ENCODE data around the gene VARS2. TPM values are rescaled to one million over a fixed set of nuclear protein-coding genes. Genes with fewer than 3 reads are reported as not detected.
"Not testable (repeated sequence)": the region's sequence is repeated elsewhere in the genome, so short reads cannot be mapped to it uniquely, and the experiment has no call there.

VARS2 gene
- total RNA-seq, 2 experiments from 2014 or later, result 46.6 to 54.1 TPM

DNA sequence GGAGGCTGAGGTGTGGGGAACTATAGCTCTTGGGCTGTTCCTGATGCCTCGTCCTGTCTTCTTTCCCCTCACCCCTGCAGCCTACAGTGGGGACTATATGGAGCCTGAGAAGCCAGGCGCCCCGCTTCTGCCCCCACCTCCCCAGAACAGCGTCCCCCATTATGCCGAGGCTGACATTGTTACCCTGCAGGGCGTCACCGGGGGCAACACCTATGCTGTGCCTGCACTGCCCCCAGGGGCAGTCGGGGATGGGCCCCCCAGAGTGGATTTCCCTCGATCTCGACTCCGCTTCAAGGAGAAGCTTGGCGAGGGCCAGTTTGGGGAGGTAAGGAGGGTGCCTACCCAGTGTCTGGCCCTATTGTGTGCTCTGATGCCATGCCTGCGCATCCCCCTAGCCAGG lies 17.5 kb upstream of the VARS2 start:
- H3K27me3 Mint-ChIP-seq, result no peaks in the 10 kb centered on the region
- H3K27ac Mint-ChIP-seq, result no peak overlapping the region
- CTCF ChIA-PET, result interaction anchor here (1.4 to 3.9 kb wide), 2 partner anchors 18 to 68 kb away, joined by 3 to 14 read pairs; partner anchors contain the start of gene VARS2
- no peaks in the 10 kb centered on the region for H3K9me3 Mint-ChIP-seq (ENCODE audit: low read depth)
- DNase-seq, result no peak
- no peaks in the 10 kb centered on the region for H3K4me1 Mint-ChIP-seq
- H3K36me3 Mint-ChIP-seq, result no peaks in the 10 kb centered on the region
- no peak for ATAC-seq
- no peak overlapping the region for H3K4me3 Mint-ChIP-seq

DNA sequence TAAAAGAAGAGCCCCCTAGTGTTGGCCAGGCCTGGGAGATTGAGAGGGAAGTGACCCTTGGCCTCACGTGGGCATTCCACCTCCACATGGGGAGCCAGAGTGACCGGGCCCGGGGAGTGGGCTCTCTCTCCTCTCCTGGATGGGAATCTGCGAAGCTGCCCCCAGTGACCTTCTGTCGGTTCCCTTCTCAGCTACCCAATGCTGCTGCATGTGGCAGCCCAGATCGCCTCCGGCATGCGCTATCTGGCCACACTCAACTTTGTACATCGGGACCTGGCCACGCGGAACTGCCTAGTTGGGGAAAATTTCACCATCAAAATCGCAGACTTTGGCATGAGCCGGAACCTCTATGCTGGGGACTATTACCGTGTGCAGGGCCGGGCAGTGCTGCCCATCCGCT lies 16.2 kb upstream of the VARS2 start:
- DNase-seq (no peak), ATAC-seq (no peak)
- Mint-ChIP-seq H3K9me3 (ENCODE audit: low read depth) (no peaks in the 10 kb centered on the region), H3K27me3 (no peaks in the 10 kb centered on the region), H3K4me1 (peaks cover 8% of the 10 kb centered on the region), H3K27ac (no peak overlapping the region), H3K4me3 (no peak overlapping the region), H3K36me3 (no peaks in the 10 kb centered on the region)
- CTCF ChIA-PET, result interaction anchor here (3.9 kb wide), 1 partner anchor 16 kb away, joined by 14 read pairs; the partner anchor contains the start of gene VARS2

DNA sequence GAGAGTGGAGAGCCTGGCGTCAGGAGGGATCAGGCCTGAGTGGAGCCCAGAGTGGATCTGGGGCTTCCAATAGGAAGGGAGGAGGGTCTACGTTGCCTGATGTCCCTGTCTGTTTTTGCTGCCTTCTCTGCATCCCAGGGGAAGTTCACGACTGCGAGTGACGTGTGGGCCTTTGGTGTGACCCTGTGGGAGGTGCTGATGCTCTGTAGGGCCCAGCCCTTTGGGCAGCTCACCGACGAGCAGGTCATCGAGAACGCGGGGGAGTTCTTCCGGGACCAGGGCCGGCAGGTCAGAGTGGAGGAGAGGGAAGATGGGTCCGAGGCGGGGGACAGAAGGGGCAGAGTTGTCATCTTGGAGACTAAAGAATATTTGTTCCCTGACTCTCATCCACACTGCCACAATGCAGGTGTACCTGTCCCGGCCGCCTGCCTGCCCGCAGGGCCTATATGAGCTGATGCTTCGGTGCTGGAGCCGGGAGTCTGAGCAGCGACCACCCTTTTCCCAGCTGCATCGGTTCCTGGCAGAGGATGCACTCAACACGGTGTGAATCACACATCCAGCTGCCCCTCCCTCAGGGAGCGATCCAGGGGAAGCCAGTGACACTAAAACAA lies 15.2 kb upstream of the VARS2 start:
- no peaks in the 10 kb centered on the region for H3K27me3 Mint-ChIP-seq
- peaks cover 9% of the 10 kb centered on the region for H3K4me1 Mint-ChIP-seq
- no peak for ATAC-seq
- H3K36me3 Mint-ChIP-seq, result no peaks in the 10 kb centered on the region
- no peak overlapping the region for H3K27ac Mint-ChIP-seq
- H3K9me3 Mint-ChIP-seq (ENCODE audit: low read depth), result no peaks in the 10 kb centered on the region
- DNase-seq, result no peak
- H3K4me3 Mint-ChIP-seq, result no peak overlapping the region
- CTCF ChIA-PET, result interaction anchor here (1.4 to 3.9 kb wide), 2 partner anchors 10 to 15 kb away, joined by 4 to 14 read pairs; partner anchors contain the start of gene VARS2

DNA sequence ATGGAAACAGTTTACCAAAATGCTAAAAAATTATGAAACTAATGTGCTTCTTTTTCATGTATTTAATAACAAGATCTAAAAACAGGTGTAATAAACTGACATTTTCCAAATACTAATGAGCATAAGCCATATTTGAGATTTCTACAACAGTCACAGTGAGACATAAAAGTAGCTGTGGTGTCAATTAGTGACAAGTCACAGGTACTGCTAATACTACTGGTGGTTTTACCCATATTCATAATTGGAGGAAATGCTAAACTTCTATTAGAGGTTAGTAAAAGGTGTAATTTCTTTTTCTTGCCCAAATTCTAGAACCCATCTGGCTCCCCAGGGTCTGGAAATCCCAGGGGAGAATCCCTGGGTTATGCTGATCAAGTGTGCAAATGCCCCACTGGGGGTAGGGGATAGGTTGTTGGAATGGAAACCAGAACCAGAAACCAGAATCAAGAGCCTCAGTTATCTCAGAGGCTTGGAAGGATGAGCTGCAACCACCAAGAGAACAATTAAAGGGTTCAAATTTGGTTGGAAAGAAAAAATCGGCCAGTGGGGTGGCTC lies 13.1 kb upstream of the VARS2 start:
- H3K27ac Mint-ChIP-seq, result no peak overlapping the region
- peaks cover 9% of the 10 kb centered on the region for H3K4me1 Mint-ChIP-seq
- no peak for ATAC-seq
- H3K27me3 Mint-ChIP-seq, result no peaks in the 10 kb centered on the region
- no peaks in the 10 kb centered on the region for H3K36me3 Mint-ChIP-seq
- H3K4me3 Mint-ChIP-seq, result no peak overlapping the region
- CTCF ChIA-PET, result interaction anchor here (0.8 to 1.4 kb wide), 2 partner anchors 14 to 178 kb away, joined by 3 to 5 read pairs; partner anchors contain the start of gene VARS2
- no peaks in the 10 kb centered on the region for H3K9me3 Mint-ChIP-seq (ENCODE audit: low read depth)
- no peak for DNase-seq

DNA sequence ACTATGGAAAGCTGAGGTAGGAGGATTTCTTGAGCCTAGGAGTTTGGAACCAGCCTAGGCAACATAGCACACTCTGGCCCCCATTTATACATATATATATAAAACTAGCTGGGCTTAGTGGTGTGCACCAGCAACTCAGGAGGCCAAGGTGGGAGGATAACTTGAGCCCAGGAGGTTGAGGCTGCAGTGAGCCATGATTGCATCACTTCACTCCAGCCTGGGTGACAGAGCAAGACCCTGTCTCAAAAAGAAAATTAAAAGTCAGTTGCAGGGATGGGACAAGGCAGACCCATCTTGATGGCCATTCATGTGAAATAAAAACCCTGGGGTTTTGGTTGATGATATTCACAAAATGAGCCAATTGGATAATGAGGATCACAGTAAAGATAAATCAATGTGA lies 12.6 kb upstream of the VARS2 start:
- peaks cover 9% of the 10 kb centered on the region for H3K4me1 Mint-ChIP-seq
- H3K4me3 Mint-ChIP-seq, result no peak overlapping the region
- H3K9me3 Mint-ChIP-seq (ENCODE audit: low read depth), result no peaks in the 10 kb centered on the region
- no peaks in the 10 kb centered on the region for H3K27me3 Mint-ChIP-seq
- ATAC-seq (no peak), DNase-seq (no peak)
- no peaks in the 10 kb centered on the region for H3K36me3 Mint-ChIP-seq
- CTCF ChIA-PET, result interaction anchor here (0.8 to 1.4 kb wide), 2 partner anchors 13 to 178 kb away, joined by 3 to 5 read pairs; partner anchors contain the start of gene VARS2
- H3K27ac Mint-ChIP-seq, result no peak overlapping the region

DNA sequence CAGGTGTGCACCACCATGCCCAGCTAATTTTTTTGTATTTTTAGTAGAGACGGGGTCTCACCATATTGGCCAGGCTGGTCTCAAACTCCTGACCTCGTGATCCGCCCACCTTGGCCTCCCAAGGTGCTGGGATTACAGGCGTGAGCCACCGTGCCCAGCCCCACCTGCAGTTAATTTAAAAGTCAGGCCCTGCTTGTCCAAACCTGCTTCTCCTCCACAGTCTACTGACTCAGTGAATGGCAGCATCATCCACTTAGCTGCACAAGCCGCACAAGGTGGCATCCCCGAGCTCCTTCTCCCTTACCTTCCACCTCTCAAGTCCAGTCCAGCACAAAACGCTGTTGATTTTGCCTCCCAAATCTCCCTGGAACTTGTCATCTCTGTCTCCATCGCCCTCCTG lies 11.8 kb upstream of the VARS2 start:
- not testable (repeated sequence) for H3K36me3 Mint-ChIP-seq; H3K9me3 Mint-ChIP-seq (ENCODE audit: low read depth); H3K4me3 Mint-ChIP-seq; DNase-seq; ATAC-seq; H3K27ac Mint-ChIP-seq; H3K27me3 Mint-ChIP-seq
- CTCF ChIA-PET, result interaction anchor here (0.7 kb wide), 1 partner anchor 185 kb away, joined by 3 read pairs; no protein-coding TSS in a partner anchor
- peaks cover 11% of the 10 kb centered on the region for H3K4me1 Mint-ChIP-seq

DNA sequence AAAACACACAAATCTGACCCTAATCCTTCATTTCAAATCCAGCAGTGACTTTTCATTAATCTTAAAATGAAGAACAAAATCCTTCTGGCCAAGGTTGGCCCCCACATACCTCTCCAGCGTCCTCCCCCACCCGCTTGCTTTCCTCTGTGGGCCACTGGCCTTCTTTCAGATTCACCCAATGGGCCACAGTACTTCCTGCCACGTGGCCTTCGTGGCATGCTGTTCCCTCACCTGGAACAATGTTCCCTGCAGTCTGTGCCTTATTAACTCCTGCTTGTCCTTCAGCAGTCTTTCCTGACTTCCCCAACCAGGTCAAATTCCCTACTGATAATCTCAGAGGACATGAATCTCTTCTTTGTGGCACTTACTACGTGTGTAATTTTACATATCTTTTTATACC lies 11.3 kb upstream of the VARS2 start:
- Mint-ChIP-seq H3K4me3 (no peak overlapping the region), H3K36me3 (no peaks in the 10 kb centered on the region), H3K4me1 (peaks cover 14% of the 10 kb centered on the region), H3K27ac (no peak overlapping the region), H3K9me3 (ENCODE audit: low read depth) (no peaks in the 10 kb centered on the region), H3K27me3 (no peaks in the 10 kb centered on the region)
- no peak for DNase-seq
- CTCF ChIA-PET, result no interaction called here
- ATAC-seq, result no peak

DNA sequence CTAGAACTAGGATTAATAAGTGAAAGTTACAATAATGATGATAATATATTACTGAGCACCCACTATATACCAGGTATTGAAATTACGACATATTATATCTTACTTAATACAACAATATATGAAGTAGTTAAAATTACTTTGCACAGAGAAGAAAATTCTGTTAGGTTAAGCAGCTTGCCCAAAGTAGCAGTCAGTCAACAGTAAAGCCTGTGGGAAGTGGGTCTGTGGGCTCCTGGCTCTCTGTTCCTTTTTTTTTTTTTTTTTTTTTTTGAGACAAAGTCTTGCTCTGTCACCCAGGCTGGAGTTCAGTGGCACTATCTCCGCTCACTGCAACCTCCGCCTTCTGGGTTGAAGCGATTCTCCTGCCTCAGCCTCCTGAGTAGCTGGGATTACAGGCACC lies 10.8 kb upstream of the VARS2 start:
- Mint-ChIP-seq H3K4me3 (no peak overlapping the region), H3K9me3 (ENCODE audit: low read depth) (no peaks in the 10 kb centered on the region), H3K27me3 (no peaks in the 10 kb centered on the region), H3K4me1 (peaks cover 17% of the 10 kb centered on the region), H3K27ac (no peak overlapping the region), H3K36me3 (no peaks in the 10 kb centered on the region)
- DNase-seq (no peak), ATAC-seq (no peak)
- CTCF ChIA-PET, result interaction anchor here (0.7 to 2.7 kb wide), 2 partner anchors 10 to 151 kb away, joined by 3 to 10 read pairs; partner anchors contain the start of gene VARS2

DNA sequence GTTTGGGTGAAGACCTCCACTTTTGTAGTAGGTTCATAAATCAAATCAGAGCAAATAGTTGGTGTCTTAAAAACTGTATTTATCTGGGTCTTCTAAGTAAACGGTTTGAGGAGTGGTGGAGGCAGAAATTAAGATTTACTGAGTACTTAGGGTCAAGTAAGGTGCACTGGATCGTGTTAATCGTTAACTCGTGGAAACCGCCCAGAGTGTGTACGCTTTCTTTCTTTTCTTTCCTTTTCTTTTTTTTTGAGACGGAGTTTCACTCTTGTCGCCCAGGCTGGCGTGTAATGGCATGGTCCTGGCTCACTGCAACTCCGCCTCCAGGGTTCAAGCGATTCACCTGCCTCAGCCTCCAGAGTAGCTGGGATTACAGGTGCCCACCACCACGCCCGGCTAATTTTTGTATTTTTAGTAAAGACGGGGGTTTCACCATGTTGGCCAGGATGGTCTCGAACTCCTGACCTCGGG lies 6.7 kb upstream of the VARS2 start:
- CTCF ChIA-PET, result interaction anchor here (1.0 to 4.8 kb wide), 9 partner anchors 8 to 281 kb away, joined by 3 to 17 read pairs (median 4); partner anchors contain the start of gene ATAT1
- peak overlapping the region; percentile 59 for H3K27ac Mint-ChIP-seq
- peaks cover 25% of the 10 kb centered on the region for H3K4me1 Mint-ChIP-seq
- not testable (repeated sequence) for DNase-seq; H3K36me3 Mint-ChIP-seq; ATAC-seq; H3K9me3 Mint-ChIP-seq (ENCODE audit: low read depth); H3K27me3 Mint-ChIP-seq
- peak overlapping the region; percentile 97 for H3K4me3 Mint-ChIP-seq

DNA sequence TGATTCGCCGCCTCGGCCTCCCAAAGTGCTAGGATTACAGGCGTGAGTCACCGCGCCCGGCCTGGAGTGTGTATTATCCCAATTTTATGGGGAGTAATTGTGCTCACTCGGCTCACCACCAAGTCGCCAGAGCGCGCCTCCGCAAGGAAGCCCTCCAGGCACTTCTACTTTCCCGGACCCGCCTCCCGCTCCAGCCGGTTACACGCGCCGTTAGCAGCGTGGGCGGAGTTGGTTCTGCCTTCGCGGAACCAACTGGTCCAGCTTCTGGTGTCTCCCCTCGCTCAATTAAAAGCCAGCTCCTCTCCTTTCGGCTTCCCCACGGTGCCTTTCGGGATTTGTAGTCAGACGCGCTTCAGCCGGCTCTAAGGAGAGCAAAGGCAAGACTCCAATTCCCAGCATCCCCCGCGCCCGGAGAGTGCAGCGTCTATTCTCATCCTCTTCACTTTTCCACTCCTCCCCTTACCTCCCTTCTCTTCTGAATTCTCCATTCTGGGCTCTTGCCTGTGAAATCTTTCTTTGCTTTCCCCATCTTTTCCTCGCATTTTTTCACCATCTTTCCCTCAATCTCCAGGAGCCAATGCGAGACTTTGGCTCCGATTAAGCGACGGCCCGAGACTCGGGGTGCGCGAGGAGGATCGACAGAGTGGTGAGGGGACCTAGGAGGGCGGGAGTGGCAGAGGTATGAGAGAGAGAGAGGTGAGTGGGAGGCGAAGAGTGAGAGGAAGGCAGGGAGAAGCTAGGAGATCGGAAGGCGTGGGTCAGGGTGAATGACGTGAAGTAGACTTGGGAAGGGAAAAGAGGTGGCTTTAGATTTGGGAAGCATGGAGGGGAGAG lies 6.1 kb upstream of the VARS2 start, which contains the start of gene GTF2H4:
Gene GTF2H4, plus strand, starts transcription at position 450 of the 834 bp plus-strand sequence.
- H3K27ac Mint-ChIP-seq, result peak within 1 kb of the TSS; percentile 78
- CTCF ChIA-PET, result interaction anchor here (1.0 to 4.8 kb wide), 7 partner anchors 8 to 281 kb away, joined by 3 to 17 read pairs (median 5); partner anchors contain the start of gene ATAT1
- peaks cover 19% of the 10 kb centered on the region for H3K4me1 Mint-ChIP-seq
- DNase-seq, result peak; percentile 98
- ATAC-seq, result peak; percentile 98
- no peaks in the 10 kb centered on the region for H3K27me3 Mint-ChIP-seq
- H3K9me3 Mint-ChIP-seq (ENCODE audit: low read depth), result no peaks in the 10 kb centered on the region
- H3K36me3 Mint-ChIP-seq, result peaks cover 5% of the 10 kb centered on the region
- peak within 1 kb of the TSS; percentile 97 for H3K4me3 Mint-ChIP-seq

DNA sequence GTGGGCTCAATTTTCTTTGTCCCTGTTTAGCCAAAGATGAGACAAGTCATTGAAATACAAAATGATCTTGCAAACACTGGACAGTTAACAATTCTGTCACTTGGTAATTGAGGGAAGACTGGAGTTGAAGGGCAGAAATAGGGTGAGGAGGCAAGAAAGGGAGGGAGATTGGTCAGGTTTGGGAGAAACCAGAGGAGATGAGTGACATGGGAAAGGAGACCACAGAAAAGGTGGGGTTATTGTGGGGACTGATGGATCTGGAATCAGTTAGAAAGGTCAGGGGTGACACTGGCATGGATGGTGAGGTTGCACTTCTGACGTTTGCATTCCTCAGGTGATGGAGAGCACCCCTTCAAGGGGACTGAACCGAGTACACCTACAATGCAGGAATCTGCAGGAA lies 5.3 kb upstream of the VARS2 start:
- H3K4me3 Mint-ChIP-seq, result peak overlapping the region; percentile 97
- no peaks in the 10 kb centered on the region for H3K9me3 Mint-ChIP-seq (ENCODE audit: low read depth)
- peaks cover 5% of the 10 kb centered on the region for H3K36me3 Mint-ChIP-seq
- no peak for ATAC-seq
- DNase-seq, result no peak
- H3K27me3 Mint-ChIP-seq, result no peaks in the 10 kb centered on the region
- H3K4me1 Mint-ChIP-seq, result peaks cover 25% of the 10 kb centered on the region
- CTCF ChIA-PET, result interaction anchor here (1.5 to 4.8 kb wide), 2 partner anchors 179 to 218 kb away, joined by 3 to 17 read pairs; no protein-coding TSS in a partner anchor
- H3K27ac Mint-ChIP-seq, result no peak overlapping the region

DNA sequence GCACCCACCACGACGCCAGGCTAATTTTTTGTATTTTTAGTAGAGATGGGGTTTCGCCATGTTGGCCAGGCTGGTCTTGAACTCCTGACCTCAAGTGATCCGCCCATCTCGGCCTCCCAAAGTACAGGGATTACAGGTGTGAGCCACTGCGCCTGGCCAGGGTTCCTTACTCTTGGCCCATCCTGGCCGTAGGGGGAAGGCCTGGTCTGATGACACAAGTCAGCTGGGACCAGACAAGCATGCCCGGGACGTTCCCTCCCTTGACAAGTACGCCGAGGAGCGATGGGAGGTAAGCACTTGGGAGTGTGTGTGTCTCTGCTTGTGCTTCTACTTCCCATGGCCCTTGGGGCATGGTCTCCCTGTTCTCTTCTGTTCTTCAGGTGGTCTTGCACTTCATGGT lies 3.6 kb upstream of the VARS2 start:
- CTCF ChIA-PET, result interaction anchor here (1.0 to 6.9 kb wide), 2 partner anchors 161 to 169 kb away, joined by 3 to 65 read pairs; no protein-coding TSS in a partner anchor
- H3K4me1 Mint-ChIP-seq, result peaks cover 35% of the 10 kb centered on the region
- H3K27ac Mint-ChIP-seq; ATAC-seq; H3K36me3 Mint-ChIP-seq; H3K4me3 Mint-ChIP-seq; H3K27me3 Mint-ChIP-seq; H3K9me3 Mint-ChIP-seq (ENCODE audit: low read depth); DNase-seq: not testable (repeated sequence)
